CD4-positive, alpha-beta memory T cell (primary cell): Measurements from ENCODE around the gene ETHE1. TPM values are rescaled to one million over a fixed set of nuclear protein-coding genes. Genes with fewer than 3 reads are reported as not detected.

Experiments
- CTCF ChIA-PET: fragments of 350-600 bp; sonication (Branson Sonifier 250); formaldehyde crosslinking; loops from one replicate; lab custom pipeline; 2021; ENCODE audit warnings: inconsistent platforms; ENCODE audit not compliant: partially characterized antibody; lab: Charles Lee
- POLR2A ChIA-PET: fragments of 350-600 bp; sonication (Branson Sonifier 250); formaldehyde crosslinking; loops from one replicate; lab custom pipeline; 2021; ENCODE audit not compliant: partially characterized antibody; lab: Charles Lee
- DNase-seq, 5 donors: peaks; one replicate each; pipeline versions ENCODE4 v3.0.0 to v3.0.0-alpha.2; 2020 to 2022; ENCODE audit warnings: mixed read lengths in 1 of 5
- H3K27ac ChIP-seq: one replicate; pipeline ENCODE4 v1.7.0; 2013; ENCODE audit warnings: low read depth, low read length
- H3K27me3 ChIP-seq: 2 replicates; pipeline ENCODE4 v1.7.0; 2013; ENCODE audit warnings: mild to moderate bottlenecking, low read length, moderate library complexity; ENCODE audit not compliant: insufficient read depth
- H3K36me3 ChIP-seq: 2 replicates; pipeline ENCODE4 v1.7.0; 2013; ENCODE audit warnings: mild to moderate bottlenecking, low read length, moderate library complexity; ENCODE audit not compliant: insufficient read depth
- H3K4me1 ChIP-seq: 2 replicates; pipeline ENCODE4 v1.7.0; 2013; ENCODE audit warnings: mild to moderate bottlenecking, low read length, moderate library complexity; ENCODE audit not compliant: insufficient read depth
- H3K4me3 ChIP-seq, 2 donors: one replicate each; pipeline ENCODE4 v1.7.0; 2013; ENCODE audit warnings: low read length in 2 of 2, mild to moderate bottlenecking in 1 of 2
- H3K9me3 ChIP-seq, 2 donors: one replicate each; pipeline ENCODE4 v1.7.0; 2013; ENCODE audit warnings: low read length in 2 of 2, control low read depth in 1 of 2; ENCODE audit not compliant: control insufficient read depth in 1 of 2
- H3K27ac Mint-ChIP-seq, 7 donors: one replicate each; pipeline ENCODE4 v1.8.0; 2020 to 2021; ENCODE audit warnings: mixed read lengths in 7 of 7, mild to moderate bottlenecking in 6 of 7, inconsistent platforms in 3 of 7, moderate library complexity in 3 of 7
- H3K27me3 Mint-ChIP-seq, 2 donors: one replicate each; pipeline ENCODE4 v1.8.0; 2020 to 2021; ENCODE audit warnings: mixed read lengths in 2 of 2
- H3K36me3 Mint-ChIP-seq, 2 donors: one replicate each; pipeline ENCODE4 v1.8.0; 2020 to 2021; ENCODE audit warnings: mixed read lengths in 2 of 2, inconsistent platforms in 1 of 2, mild to moderate bottlenecking in 1 of 2
- H3K4me1 Mint-ChIP-seq, 4 donors: one replicate each; pipeline ENCODE4 v1.8.0; 2020 to 2021; ENCODE audit warnings: mixed read lengths in 4 of 4, mild to moderate bottlenecking in 1 of 4
- H3K4me3 Mint-ChIP-seq, 8 donors: one replicate each; pipeline ENCODE4 v1.8.0; 2020 to 2021; ENCODE audit warnings: mixed read lengths in 8 of 8, mild to moderate bottlenecking in 7 of 8, moderate library complexity in 6 of 8, inconsistent platforms in 3 of 8
- H3K9me3 Mint-ChIP-seq, 8 donors: one replicate each; pipeline ENCODE4 v1.8.0; 2020 to 2021; ENCODE audit warnings: mixed read lengths in 8 of 8, mild to moderate bottlenecking in 5 of 8, inconsistent platforms in 3 of 8, moderate library complexity in 1 of 8
- intact Hi-C: fragments of 100-400 bp; cut with micrococcal nuclease; formaldehyde crosslinking; loops from one replicate; pipeline ENCODE4 v1.15.1; 2023
- polyA plus RNA-seq, 2 donors: library from polyadenylated mRNA; unstranded; fragments of 300-500 nt; fragmentation: Illumina TruSeq; gene quantifications; one replicate each; pipeline ENCODE4 v1.2.3, GENCODE V29; 2021
- total RNA-seq, 2 experiments: library from RNA; stranded (reverse); gene quantifications; one replicate each; pipeline ENCODE4 v1.2.3, GENCODE V29; 2021

ETHE1 gene, protein sequence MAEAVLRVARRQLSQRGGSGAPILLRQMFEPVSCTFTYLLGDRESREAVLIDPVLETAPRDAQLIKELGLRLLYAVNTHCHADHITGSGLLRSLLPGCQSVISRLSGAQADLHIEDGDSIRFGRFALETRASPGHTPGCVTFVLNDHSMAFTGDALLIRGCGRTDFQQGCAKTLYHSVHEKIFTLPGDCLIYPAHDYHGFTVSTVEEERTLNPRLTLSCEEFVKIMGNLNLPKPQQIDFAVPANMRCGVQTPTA
- total RNA-seq (10 to 100 TPM; 23.9 to 29.1 TPM), polyA plus RNA-seq (10 to 100 TPM; 79.1 to 80.7 TPM)

DNA sequence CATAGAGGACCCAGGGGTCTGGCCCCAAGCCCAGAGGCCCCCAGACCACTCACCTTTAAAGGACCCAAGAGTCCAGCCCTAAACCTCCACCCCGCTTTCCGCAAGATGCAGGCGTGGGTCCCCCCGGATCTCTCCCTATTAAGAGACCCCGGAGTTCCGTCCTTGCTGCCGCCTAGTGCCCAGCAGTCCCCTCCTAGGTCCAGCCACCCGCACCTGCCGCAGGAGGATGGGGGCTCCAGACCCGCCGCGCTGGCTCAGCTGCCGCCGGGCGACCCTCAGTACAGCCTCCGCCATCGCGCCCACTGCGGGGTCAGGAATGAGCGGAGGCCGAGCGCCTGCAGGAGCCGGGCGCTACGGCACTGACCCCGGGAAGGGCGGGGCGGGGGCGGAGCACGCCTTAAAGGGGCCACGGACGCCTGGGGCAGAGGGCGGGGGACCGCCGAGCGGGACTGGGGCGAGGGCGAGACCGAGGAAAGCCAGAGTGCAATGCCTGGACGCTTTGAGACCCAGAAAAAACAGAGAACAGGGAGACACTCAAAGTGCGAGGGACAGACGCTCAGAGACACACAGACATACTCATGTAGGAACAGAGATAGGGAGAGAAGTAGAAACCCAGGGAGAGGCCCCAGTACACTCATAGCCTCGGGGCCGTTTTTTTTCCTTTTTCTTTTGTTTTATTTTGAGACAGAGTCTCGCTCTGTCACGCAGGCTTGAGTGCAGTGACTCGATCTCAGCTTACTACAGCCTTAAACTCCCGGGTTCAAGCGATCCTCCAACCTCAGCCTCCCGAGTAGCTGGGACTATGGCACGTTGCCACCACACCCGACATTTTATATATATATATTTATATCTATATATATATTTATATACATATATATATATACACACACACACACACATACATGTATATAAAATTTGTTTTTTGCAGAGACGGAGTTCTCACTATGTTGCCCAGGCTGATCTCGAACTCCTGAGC lies at the start of gene ETHE1:
Gene ETHE1 (minus strand): TSS at position 318 of the 976 bp plus-strand sequence. CDS start 24 bp downstream, at position 294.
- Histone ChIP-seq H3K4me1 (peaks cover 27% of the 10 kb centered on the region), H3K27ac (peak within 1 kb of the TSS; percentile 67), H3K4me3 (peak within 1 kb of the TSS; percentile 60 to 90), H3K9me3 (no peaks in the 10 kb centered on the region), H3K36me3 (no peaks in the 10 kb centered on the region), H3K27me3 (no peaks in the 10 kb centered on the region)
- peaks cover 0 to 9% of the 10 kb centered on the region in 2 donors for H3K36me3 Mint-ChIP-seq
- ChIA-PET CTCF (interaction anchor here (1.1 to 21.6 kb wide), 6 partner anchors 8 to 88 kb away, joined by 3 to 835 read pairs (median 13); partner anchors contain the start of gene IRGQ), POLR2A (interaction anchor here (0.6 to 4.5 kb wide), 13 partner anchors 9 to 97 kb away, joined by 3 to 33 read pairs (median 3); partner anchors contain the start of gene XRCC1)
- H3K4me3 Mint-ChIP-seq = peak within 1 kb of the TSS; percentile 75 to 94 (median 80)
- intact Hi-C loops = loop anchor here (2.0 kb wide), 1 partner anchor 68 kb away; no protein-coding TSS in a partner anchor
- DNase-seq = peak; percentile 52 to 68 (median 57)
- peaks cover 17 to 36% (median 22%) of the 10 kb centered on the region in 4 donors for H3K4me1 Mint-ChIP-seq
- no peaks in the 10 kb centered on the region for H3K9me3 Mint-ChIP-seq
- H3K27me3 Mint-ChIP-seq = no peaks in the 10 kb centered on the region
- peak within 1 kb of the TSS; percentile 37 to 94 (median 88) for H3K27ac Mint-ChIP-seq

DNA sequence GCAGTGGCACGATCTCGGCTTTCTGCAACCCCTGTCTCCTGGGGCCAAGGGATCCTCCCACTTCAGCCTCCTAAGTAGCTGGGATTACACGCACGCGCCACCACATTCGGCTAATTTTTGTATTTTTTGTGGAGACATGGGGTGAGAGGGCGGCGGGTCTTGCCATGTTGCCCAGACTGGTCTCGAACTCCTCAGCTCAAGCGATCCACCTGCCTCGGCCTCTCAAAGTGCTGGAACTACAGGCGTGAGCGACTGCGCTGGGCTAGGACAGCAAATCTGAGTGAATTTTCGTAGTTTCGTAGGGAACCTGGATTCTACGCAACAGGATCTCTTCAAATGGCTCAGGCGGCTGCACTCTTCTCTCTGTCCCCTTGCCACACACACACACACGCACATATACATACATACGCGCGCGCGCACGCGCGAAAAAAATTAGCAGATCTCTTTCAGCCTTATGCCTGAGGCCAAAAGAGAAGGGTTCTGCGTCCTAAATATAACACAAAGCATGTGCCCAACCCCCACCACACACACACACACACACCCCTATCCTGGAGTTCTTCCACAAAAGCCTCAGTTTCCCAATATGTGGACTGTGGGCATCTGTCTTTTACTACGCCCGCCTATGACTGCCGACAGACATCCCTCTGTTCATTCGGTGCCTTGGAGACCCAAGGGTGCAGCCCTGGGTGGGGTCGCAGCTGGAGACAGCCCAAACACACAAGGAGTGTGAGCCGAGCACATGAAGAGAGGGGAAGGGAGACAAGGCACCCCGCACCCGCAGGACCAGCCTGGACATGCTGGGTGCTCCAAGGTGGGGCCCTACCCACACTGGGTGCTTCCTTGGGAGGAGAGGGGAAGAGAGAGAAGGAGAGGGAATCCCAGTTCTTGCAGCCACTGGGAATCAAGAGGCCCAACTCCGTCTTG lies 49.2 kb upstream of the ETHE1 start:
- intact Hi-C loops = loop anchor here (1.0 to 5.0 kb wide), 5 partner anchors 14 to 72 kb away; partner anchors contain the start of genes IRGQ, PHLDB3, ZNF428 and ZNF575
- Mint-ChIP-seq H3K4me1 (peaks cover 15 to 65% (median 31%) of the 10 kb centered on the region in 4 donors), H3K9me3 (no peaks in the 10 kb centered on the region), H3K36me3 (peaks cover 5 to 18% of the 10 kb centered on the region in 2 donors), H3K27ac (peak overlapping the region; percentile 68 to 99 (median 98)), H3K27me3 (peaks cover 0 to 2% of the 10 kb centered on the region in 2 donors), H3K4me3 (peak overlapping the region; percentile 61 to 97 (median 96))
- no peak for DNase-seq
- Histone ChIP-seq H3K36me3 (no peaks in the 10 kb centered on the region), H3K4me1 (peaks cover 23% of the 10 kb centered on the region), H3K27me3 (no peaks in the 10 kb centered on the region), H3K4me3 (peak overlapping the region in 1 of 2 donors; percentile 58), H3K27ac (peak overlapping the region; percentile 42), H3K9me3 (no peaks in the 10 kb centered on the region)
- ChIA-PET POLR2A (interaction anchor here (3.3 to 4.1 kb wide), 3 partner anchors 13 to 21 kb away, joined by 25 to 49 read pairs (median 29); partner anchors contain the start of genes IRGQ and ZNF576), CTCF (interaction anchor here (1.9 to 3.3 kb wide), 3 partner anchors 11 to 20 kb away, joined by 5 to 48 read pairs (median 31); partner anchors contain the start of genes IRGQ and ZNF576)

DNA sequence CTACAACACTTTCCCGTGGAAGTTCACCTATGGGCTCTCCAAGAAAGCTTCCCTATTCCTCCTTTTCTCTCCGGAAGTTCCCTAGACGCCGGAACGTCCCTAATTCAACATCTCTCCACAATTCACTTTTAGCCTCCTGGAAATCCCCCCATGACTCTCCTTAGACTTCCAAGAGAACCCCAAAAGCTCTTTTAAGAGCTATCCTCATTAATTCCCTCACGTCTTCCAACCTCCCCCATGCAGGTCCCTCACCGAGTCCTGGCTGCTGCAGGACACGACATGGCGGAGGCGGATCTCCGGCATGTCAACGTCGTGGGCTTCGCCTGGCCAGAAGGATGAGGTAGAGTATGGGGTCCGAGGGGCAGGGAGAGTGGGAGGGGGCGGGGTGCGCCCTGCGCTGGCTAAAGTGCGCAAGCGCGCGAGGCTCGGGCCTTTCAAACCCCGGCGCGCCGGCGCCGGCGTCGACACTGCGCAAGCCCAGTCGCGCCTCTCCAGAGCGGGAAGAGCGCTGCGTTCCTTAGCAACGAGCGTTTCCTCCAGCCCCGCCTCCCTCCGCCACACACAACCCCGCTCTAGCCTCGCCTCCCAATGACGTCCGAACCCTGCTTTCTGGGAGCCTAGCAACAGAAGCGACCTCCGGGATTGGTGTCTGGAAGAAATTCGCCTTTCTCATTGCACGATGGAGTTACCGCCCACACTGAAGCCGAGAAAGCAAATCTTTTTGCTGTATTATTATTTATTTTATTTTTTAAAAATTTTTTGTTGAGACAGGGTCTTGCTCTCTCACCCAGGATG lies 48.4 kb upstream of the ETHE1 start, which contains the start of the genes PINLYP and XRCC1:
Gene PINLYP (plus strand): TSS at position 646 of the 795 bp plus-strand sequence. CDS start 1,391 bp downstream, outside the sequence.
Gene XRCC1 (minus strand): TSS at position 372 of the 795 bp plus-strand sequence. CDS start 69 bp downstream, at position 303.
- intact Hi-C loops = loop anchor here (1.0 to 5.0 kb wide), 5 partner anchors 13 to 71 kb away; partner anchors contain the start of genes IRGQ, PHLDB3, ZNF428 and ZNF575
- peaks cover 15 to 74% (median 38%) of the 10 kb centered on the region in 4 donors for H3K4me1 Mint-ChIP-seq

DNA sequence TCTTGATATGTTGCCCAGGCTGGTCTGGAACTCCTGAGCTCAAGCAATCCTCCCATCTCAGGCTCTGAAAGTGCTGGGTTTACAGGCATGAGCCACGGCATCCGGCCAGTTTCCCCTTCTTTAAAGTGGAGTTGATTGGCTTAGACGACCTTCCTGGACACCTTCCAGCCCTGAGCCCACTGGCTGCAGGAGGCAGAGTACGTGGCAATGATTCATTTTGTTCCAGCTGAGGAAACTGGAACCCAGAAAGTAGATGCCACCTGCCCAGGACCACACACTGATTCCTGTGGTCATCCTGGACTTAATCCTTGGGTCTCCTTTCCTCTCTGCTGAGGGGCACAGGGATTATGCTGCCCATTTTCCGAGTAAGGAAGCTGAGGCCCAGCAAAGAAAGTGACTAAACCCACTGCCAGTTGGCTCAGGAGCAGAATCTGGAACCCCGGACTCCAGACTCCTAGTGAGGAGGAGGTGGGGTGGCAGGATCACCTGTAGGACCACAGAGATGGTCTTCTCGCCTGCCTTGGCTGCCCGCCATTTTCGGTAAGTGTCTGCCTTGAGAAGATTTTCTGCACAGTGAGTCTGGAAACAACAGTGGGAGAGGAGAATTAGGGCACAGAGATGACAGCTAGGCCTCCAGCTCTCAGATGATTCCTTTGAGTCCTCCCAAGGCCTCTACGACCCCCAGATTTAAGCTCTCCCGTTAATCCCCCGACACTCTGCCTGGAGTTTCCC lies 47.6 kb upstream of the ETHE1 start:
- H3K4me1 Mint-ChIP-seq = peaks cover 19 to 74% (median 40%) of the 10 kb centered on the region in 4 donors
- H3K9me3 Mint-ChIP-seq = no peaks in the 10 kb centered on the region
- peak in 1 of 5 donors; percentile 6 for DNase-seq
- H3K36me3 Mint-ChIP-seq = peaks cover 10 to 22% of the 10 kb centered on the region in 2 donors
- intact Hi-C loops = loop anchor here (1.0 to 5.0 kb wide), 5 partner anchors 12 to 70 kb away; partner anchors contain the start of genes IRGQ, PHLDB3, ZNF428 and ZNF575
- Histone ChIP-seq H3K4me1 (peaks cover 23% of the 10 kb centered on the region), H3K27ac (peak overlapping the region; percentile 99), H3K4me3 (peak overlapping the region; percentile 79 to 100), H3K36me3 (no peaks in the 10 kb centered on the region), H3K27me3 (no peaks in the 10 kb centered on the region), H3K9me3 (no peaks in the 10 kb centered on the region)
- peaks cover 0 to 2% of the 10 kb centered on the region in 2 donors for H3K27me3 Mint-ChIP-seq
- H3K27ac Mint-ChIP-seq = peak overlapping the region; percentile 98 to 99 (median 99)
- ChIA-PET POLR2A (interaction anchor here (0.7 to 4.1 kb wide), 11 partner anchors 10 to 180 kb away, joined by 3 to 49 read pairs (median 7); partner anchors contain the start of genes ETHE1, IRGQ, SMG9 and ZNF575), CTCF (interaction anchor here (0.7 to 3.3 kb wide), 12 partner anchors 10 to 142 kb away, joined by 3 to 48 read pairs (median 5); partner anchors contain the start of genes IRGQ, ZNF575 and ZNF576)
- peak overlapping the region; percentile 93 to 99 (median 96) for H3K4me3 Mint-ChIP-seq

More for the DNA sequence above, 48.4 kb upstream of the ETHE1 start, which contains the start of the genes PINLYP and XRCC1:
- no peaks in the 10 kb centered on the region for H3K36me3 ChIP-seq
- peak within 1 kb of the TSS; percentile 79 to 100 for H3K4me3 ChIP-seq
- peaks cover 23% of the 10 kb centered on the region for H3K4me1 ChIP-seq
- peaks cover 0 to 2% of the 10 kb centered on the region in 2 donors for H3K27me3 Mint-ChIP-seq
- H3K9me3 ChIP-seq = no peaks in the 10 kb centered on the region
- peaks cover 5 to 18% of the 10 kb centered on the region in 2 donors for H3K36me3 Mint-ChIP-seq
- peak within 1 kb of the TSS; percentile 98 to 99 (median 99) for H3K27ac Mint-ChIP-seq
- H3K4me3 Mint-ChIP-seq = peak within 1 kb of the TSS; percentile 93 to 99 (median 96)
- no peaks in the 10 kb centered on the region for H3K9me3 Mint-ChIP-seq
- H3K27me3 ChIP-seq = no peaks in the 10 kb centered on the region
- ChIA-PET POLR2A (interaction anchor here (0.7 to 4.1 kb wide), 11 partner anchors 10 to 179 kb away, joined by 3 to 49 read pairs (median 7); partner anchors contain the start of genes ETHE1, IRGQ, SMG9 and ZNF575), CTCF (interaction anchor here (0.7 to 3.3 kb wide), 9 partner anchors 10 to 143 kb away, joined by 3 to 48 read pairs (median 5); partner anchors contain the start of genes IRGQ, ZNF575 and ZNF576)
- DNase-seq = peak; percentile 95 to 99 (median 98)
- peak within 1 kb of the TSS; percentile 99 for H3K27ac ChIP-seq

DNA sequence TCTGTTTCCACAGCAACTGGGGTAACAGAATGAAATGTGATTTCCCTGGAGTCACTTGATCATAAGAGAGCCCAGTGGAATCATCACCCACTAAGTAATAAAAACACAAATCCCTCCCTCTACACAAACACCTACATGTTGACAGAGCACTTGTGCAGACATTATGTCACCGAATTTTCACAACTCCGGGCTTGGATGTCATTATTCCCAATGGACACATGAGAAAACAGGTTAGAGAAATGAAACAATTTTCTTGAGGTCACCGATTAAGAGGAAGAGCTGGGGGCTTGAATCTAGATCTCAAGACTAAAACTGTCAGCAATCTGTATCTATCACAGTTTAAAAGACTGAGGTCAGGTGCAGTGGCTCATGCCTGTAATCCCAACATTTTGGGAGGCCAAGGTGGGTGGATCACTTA lies 45.2 kb upstream of the ETHE1 start:
- peaks cover 23% of the 10 kb centered on the region for H3K4me1 ChIP-seq
- Mint-ChIP-seq H3K4me3 (peak overlapping the region in 1 of 8 donors; percentile 3), H3K9me3 (no peaks in the 10 kb centered on the region), H3K36me3 (peaks cover 10 to 22% of the 10 kb centered on the region in 2 donors), H3K27me3 (no peaks in the 10 kb centered on the region), H3K4me1 (peaks cover 19 to 64% (median 38%) of the 10 kb centered on the region in 4 donors), H3K27ac (peak overlapping the region; percentile 3 to 86 (median 66))
- POLR2A ChIA-PET = no interaction called here
- no peaks in the 10 kb centered on the region for H3K9me3 ChIP-seq
- no peak overlapping the region for H3K4me3 ChIP-seq
- DNase-seq = no peak
- intact Hi-C loops = no loop called here
- no peak overlapping the region for H3K27ac ChIP-seq
- CTCF ChIA-PET = interaction anchor here (1.2 to 3.9 kb wide), 2 partner anchors 17 to 36 kb away, joined by 6 to 24 read pairs; no protein-coding TSS in a partner anchor
- H3K36me3 ChIP-seq = no peaks in the 10 kb centered on the region
- H3K27me3 ChIP-seq = no peaks in the 10 kb centered on the region
